GM18526 (cell line): ENCODE measurements around the gene PPP2R3B.

Source experiments
- POLR2A ChIP-seq: IDR thresholded peaks from 3 replicates; pipeline ENCODE4 v1.6.1; 2011; ENCODE audit not compliant: insufficient read length; ENCODE audit errors: extremely low read depth

Gene PPP2R3B

DNA sequence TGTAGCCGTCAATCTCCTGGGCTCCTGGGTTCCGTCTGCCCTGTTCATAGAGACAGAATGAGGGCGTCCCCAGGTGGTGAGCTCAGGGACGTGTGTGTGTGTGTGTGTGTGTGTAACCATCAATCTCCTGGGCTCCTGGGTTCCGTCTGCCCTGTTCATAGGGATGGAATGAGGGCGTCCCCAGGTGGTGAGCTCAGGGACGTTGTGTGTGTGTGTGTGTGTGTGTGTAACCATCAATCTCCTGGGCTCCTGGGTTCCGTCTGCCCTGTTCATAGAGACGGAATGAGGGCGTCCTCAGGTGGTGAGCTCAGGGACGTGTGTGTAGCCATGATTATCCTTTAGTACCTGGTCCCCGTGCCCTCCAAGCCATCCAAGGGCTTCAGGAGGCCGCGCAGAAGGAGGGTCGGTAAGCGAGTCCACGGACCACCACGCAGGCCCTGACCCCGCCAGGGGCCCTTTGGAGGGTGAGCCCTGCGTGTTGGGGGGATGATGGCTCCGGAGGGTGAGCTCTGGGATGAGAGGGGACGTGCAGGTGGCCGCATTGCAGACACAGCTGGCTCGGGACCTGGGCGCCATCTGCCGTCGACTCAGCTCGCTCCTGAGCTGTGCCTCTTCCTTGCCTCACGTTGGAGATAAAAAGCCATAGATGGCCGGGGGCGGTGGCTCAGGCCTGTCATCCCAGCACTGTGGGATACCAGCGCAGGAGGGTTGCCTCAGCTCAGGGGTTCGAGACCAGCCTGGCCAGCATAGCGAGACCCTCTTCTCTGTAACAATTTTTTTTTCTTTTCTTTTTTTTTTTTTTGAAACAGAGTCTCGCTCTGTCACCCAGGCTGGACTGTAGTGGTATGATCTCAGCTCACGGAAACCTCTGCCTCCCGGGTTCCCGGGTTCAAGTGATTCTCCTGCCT lies 62.7 kb downstream of the PPP2R3B start:
- TF ChIP-seq POLR2A: no peak

DNA sequence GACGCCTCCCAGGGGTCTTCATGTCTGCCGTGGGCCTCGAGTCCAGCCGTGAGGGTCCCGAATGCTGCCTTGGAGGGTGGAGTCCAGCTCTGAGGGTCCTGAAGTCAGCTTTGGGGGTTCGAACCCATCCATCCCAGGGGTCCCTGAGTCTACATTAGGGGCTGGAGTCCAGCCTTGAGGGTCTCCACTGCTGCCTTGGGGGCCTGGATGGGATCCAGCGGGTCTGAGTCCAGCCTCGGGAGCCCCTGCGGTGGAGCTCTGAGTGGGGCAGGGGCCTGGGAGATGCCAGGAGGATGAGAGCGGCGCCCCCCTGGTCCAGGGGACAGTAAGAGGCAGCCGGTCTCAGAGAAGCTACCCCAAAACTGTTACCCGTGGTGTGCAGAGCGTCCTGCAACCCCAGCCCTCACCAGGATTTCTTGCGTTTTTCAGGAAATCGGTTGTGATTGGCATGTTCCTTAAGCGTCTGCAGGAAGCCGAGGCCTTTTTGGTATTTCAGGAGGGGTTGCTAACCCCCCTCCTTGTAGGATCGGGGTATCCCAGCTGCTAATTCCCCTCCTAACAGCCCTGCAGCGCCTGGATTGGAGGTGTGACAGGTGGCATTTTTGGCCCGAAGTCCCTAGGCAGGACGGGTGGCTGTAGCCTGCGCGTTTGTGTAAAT lies 66.5 kb downstream of the PPP2R3B start:
- peak; percentile 10 for TF ChIP-seq POLR2A

DNA sequence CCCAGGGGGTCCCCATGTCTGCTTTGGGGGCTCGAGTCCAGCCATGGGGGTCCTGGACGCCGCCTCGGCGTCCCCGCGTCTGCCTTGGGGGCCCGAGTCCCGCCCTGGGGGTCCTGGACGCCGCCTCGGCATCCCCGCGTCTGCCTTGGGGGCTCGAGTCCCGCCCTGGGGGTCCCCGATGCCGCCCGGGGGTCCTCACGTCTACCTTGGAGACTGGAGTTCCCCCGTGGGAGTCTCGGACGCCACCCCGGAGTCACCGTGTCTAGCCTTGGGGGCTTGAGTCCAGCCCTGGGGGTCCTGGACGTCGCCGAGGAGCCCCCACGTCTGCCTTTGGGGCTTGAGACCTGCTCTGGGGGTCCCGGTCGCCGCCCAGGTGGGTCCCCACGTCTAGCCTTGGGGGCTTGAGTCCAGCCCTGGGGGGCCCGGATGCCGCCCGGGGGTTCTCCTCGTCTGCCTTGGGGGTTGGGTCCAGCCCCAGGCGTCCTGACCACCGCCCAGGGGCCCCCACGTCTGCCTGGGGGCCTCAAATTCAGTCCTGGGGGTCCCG lies 67.1 kb downstream of the PPP2R3B start:
- TF ChIP-seq POLR2A: no peak

DNA sequence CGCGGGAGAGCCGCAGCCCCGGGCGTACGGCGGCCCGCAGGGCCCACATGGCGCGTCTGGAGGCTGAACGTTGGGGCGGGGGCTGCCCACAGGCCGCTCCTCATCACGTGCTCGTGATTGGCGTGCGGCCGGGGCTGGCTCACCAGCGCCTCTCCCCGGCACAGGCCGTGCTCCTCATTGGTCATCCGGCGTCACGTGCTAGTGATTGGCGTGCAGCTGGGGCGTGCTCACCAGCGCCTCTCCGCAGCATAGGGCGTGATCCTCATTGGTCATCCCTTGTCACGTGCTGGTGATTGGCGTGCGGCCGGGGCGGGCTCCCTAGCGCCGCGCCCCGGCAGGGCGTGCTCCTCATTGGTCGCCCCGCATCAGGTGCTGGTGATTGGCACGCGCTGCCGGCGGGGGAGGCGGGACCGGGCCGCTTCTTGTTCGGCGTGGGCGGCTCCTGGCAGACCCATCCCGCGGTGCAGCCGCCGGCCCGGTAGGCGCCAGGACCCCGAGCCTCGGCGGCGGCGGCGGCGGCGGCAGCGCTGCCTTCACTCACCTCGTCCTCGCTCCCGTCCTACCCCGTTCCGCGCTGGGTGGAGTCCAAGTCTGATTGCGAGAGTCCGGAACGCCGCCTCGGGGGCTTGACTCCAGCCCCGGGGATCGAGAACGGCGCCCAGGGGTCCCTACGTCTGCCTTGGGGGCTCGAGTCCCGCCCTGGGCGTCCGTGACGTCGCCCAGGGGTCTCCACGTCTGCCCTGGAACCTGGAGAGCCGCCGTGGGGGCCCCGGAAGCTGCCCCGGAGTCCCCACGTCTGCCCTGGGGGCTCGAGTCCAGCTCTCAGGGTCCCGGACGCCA lies 67.7 kb downstream of the PPP2R3B start, which contains the start of gene GTPBP6:
Gene GTPBP6 (minus strand): TSS at position 58 of the 840 bp plus-strand sequence. CDS start 9 bp downstream, at position 49.
- peak; percentile 78 for TF ChIP-seq POLR2A

DNA sequence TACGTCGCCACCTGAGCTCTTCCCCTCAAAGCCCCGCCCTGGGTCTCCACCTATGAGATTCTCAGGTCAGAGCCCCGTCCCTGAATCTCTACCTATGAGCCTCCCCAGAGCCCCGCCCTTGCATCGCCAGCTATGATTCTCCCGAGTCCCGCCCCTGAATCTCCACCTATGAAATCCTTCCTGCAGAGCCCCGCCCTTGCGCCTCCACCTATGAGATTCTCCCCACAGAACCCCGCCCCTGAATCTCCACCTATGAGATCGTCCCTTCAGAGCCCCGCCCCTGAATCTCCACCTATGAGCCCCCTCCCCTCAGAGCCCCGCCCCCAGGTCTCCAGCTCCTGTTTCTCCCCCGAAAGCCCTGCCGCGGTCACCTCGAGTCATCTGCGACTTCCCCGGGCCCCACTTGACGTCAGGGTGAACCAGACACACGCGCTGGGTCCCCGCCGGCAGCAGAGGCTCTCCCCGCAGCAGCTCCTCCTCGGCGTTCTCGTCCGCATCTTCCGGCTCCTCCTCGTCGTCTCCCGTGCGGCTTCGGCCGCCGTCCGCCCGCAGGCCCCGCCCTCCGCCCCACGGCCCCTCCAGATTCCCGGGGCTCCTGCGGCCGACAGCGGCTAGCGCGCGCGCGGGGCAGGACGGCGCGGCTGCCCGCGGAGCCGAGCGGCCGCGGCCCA lies 68.5 kb downstream of the PPP2R3B start:
- TF ChIP-seq POLR2A: peak; percentile 64

DNA sequence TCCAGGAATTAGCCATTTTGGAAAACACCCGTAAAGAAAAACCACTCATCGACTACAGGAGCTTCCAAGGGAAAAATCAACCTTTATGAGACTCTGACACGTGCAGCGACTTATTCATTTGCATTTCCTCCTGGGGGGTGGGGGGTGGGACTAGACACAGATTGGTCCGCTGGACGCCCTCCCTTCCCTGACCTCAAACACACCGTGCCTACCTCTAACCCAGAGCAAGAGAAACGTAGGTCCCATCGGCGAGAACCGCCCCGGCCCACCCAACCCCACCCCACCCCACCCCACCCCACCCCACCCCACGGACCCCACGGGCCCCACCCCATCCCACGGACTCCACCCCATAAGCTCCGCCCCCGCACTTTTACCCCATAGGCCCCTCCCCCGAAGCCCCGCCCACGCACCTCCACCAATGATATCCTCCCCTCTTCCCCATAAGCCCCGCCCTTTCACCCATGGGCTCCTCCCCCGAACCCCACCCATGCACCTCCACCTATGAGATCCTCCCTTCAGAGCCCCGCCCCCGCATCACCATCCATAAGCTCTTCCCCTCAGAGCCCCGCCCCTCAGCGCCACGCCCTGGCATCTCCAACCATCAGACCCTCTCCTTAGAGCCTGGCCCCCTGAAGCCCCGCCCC lies 69.2 kb downstream of the PPP2R3B start:
- no peak for TF ChIP-seq POLR2A

DNA sequence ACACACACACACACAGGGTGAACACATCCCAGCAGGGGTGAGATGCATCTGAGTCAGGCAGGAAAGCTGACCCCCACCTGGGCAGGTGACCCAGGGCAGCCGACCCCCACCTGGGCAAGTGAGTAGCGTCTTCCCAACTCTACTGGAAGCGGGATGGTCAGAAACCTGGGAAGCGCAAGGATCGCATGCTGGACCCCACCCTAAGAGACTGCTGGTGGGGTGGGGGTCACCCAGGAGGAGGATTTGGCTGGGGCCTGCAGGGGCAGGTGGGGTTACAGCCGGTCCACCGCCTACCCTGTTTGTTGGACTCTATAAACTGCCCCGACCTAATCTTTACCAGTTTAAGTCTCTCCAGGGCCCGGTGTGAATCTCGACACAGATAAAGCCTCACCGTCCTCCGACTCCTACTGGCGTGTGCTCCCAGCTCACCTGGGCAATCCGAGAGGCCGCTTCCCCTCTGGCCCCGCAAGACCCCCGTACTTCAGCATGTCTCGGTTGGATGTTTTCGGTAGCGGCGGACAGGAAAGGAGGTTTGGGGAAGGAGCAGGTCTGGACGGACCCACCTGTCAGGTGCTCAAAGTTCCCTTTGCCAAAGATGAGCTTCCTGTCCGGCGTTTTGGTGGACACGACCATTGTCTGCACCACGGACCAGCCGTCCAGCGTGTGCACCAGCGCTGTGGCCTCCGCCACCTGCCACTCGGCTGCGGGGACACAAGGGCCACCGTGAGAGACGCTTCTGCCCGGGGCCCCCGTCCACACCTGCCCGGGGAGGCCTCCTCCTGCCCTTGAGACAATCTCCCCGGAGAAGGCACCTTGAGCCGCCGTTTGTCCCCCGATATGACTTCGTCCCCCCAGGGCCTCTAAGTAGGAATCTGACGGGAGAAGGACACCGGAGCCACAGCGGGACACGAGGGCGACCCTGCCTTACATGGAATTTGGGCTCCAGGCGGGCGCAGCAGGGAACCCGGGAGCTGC lies 70.1 kb downstream of the PPP2R3B start:
- no peak for TF ChIP-seq POLR2A

DNA sequence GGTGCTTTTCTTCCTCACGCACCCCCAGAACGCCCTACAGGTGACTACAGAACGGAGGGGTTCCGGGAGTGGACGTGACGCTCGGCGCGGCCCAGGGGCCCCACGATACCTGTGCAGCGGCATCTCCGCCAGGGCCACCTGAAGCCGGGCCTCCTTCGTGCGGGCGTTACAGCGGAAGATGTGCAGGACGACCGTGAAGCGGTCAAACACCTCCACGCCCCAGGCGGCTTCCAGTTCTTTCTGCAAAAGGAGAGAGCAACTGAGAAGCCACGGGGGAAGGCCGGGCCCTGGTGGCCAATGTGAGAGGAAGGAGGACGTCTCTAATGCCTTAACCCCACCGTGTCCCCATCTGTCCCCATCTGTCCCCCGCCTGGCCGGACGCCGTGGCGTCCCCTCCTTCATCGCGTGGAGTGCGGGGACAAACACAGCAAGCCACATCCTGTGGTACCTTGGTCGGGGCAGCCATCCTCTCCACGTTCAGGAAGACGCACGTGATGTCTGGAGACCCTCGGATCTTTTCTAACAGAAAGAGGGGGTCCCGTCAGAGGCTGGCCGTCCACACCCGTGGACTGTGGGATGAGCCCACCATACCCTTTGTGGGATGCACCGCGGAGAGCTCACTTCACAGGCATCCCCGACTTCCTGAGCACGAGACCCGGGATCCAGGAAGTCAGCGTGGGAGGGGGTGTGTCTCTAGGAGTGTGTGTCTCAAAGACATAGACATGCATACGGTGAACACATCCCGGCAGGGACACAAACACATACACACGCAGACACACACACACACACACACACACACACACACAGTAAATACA lies 71.7 kb downstream of the PPP2R3B start:
- TF ChIP-seq POLR2A: no peak

DNA sequence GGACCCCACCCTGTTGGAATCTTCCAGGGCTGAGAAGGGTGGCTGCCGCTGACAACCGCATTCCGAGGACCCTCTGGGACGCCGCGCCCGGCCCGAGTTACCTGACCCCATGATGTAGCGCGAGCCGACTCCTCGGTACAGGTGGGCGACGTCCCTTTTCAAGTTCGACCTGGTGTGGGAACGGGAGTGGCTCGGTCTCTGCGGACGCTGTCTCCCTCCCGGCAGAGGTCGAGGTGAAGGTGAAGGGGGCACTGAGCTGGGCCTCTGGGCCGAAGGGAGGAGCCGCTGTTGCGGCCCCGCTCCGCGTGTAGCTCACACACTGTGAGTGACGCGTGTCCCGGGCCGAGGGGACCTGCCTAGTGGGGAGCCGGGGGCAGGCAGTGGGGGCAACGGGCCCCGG lies 72.7 kb downstream of the PPP2R3B start:
- no peak for TF ChIP-seq POLR2A

DNA sequence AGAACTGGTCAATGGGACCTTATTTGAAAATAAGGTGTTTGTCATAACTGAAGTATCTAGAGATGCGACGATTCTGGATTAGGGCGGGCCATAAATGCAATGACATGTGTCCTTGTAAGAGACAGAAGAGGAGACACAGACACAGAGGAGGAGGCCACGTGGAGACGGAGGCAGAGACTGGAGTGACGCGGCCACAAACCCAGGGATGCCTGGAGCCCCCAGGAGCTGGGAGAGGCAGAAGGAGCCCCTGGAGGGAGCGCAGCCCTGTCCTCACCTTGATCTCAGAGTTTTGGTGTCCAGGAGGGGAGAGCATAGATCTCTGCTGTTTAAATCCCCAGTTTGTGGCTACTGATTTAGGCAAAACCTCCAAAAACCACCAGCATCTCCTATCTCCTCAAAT lies 73.2 kb downstream of the PPP2R3B start:
- no peak for TF ChIP-seq POLR2A

DNA sequence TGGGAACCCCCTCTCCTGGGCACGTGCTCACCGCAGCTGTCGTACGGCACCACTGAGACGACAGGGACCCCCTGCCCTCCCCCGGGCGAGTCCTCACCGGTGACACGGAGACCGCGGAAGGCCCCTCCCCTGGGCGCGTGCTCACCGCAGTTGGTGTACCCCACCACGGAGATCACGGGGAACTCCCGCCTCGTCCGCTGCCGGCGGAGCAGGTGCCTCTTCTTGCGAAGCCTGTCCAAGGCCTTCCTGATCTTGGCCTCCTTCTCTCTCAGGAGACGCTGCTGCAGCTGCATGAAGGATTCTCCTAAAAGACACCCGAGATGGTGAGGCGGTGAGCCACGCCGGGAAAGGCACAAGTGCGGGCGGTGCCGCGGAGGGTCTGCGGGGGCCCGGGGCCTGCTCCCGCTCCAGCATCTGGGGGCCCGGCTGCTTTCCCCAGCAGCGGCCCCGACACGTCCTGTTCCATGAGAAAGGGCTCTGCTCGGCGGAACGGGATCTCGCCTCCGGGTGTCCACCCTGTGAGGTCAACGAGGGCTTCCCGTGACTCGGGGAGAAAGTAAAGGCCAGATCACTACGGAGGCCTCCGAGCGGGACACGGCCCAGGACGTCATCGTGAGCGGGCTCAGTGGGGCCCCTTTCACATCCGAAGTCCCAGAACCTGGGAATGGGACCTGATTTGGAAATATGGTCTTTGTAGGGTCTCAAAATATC lies 73.9 kb downstream of the PPP2R3B start:
- no peak for TF ChIP-seq POLR2A
